Duodenal mucosa (tissue), 2 donors: Measurements from ENCODE around the gene HOXB2.

Experiments
- H3K27ac ChIP-seq: one replicate; pipeline ENCODE4 v1.7.0; 2013; ENCODE audit warnings: low read depth, low read length
- H3K27me3 ChIP-seq, 2 donors: one replicate each; pipeline ENCODE4 v1.7.0; 2013; ENCODE audit warnings: low read length in 2 of 2, control low read depth in 1 of 2; ENCODE audit not compliant: insufficient read depth in 2 of 2, control insufficient read depth in 1 of 2
- H3K36me3 ChIP-seq, 2 donors: one replicate each; pipeline ENCODE4 v1.7.0; 2013; ENCODE audit warnings: low read length in 2 of 2, control low read depth in 1 of 2; ENCODE audit not compliant: insufficient read depth in 2 of 2, control insufficient read depth in 1 of 2
- H3K4me1 ChIP-seq, 2 donors: one replicate each; pipeline ENCODE4 v1.7.0; 2013; ENCODE audit warnings: low read length in 2 of 2, control low read depth in 1 of 2; ENCODE audit not compliant: insufficient read depth in 2 of 2, control insufficient read depth in 1 of 2
- H3K4me3 ChIP-seq, 2 donors: one replicate each; pipeline ENCODE4 v1.7.0; 2013; ENCODE audit warnings: low read length in 2 of 2, low read depth in 1 of 2
- H3K9ac ChIP-seq, 2 donors: one replicate each; pipeline ENCODE4 v1.7.0; 2013; ENCODE audit warnings: low read length in 2 of 2, low read depth in 1 of 2
- H3K9me3 ChIP-seq, 2 donors: one replicate each; pipeline ENCODE4 v1.7.0; 2013; ENCODE audit warnings: low read length in 2 of 2, control low read depth in 1 of 2; ENCODE audit not compliant: control insufficient read depth in 1 of 2

Gene HOXB2

GRCh38 chr17:48571826-48572417, 27.0 kb upstream of the HOXB2 start:
- Histone ChIP-seq H3K4me3 (peak overlapping the region; percentile 4 to 53), H3K36me3 (no peaks in the 10 kb centered on the region), H3K27me3 (peaks cover 72 to 93% of the 10 kb centered on the region in 2 donors), H3K9me3 (no peaks in the 10 kb centered on the region), H3K9ac (peak overlapping the region; percentile 53 to 54), H3K27ac (peak overlapping the region; percentile 70), H3K4me1 (peaks cover 4 to 11% of the 10 kb centered on the region in 2 donors)

GRCh38 chr17:48571024-48571818, 26.3 kb upstream of the HOXB2 start:
- H3K9me3 ChIP-seq: no peaks in the 10 kb centered on the region
- H3K36me3 ChIP-seq: no peaks in the 10 kb centered on the region
- peak overlapping the region; percentile 53 to 54 for H3K9ac ChIP-seq
- peak overlapping the region; percentile 70 for H3K27ac ChIP-seq
- peaks cover 77 to 95% of the 10 kb centered on the region in 2 donors for H3K27me3 ChIP-seq
- H3K4me1 ChIP-seq: peaks cover 7 to 15% of the 10 kb centered on the region in 2 donors
- H3K4me3 ChIP-seq: peak overlapping the region; percentile 32 to 53

GRCh38 chr17:48570325-48571023, 25.6 kb upstream of the HOXB2 start:
- Histone ChIP-seq H3K9me3 (no peaks in the 10 kb centered on the region), H3K36me3 (no peaks in the 10 kb centered on the region), H3K27ac (peak overlapping the region; percentile 44), H3K4me3 (peak overlapping the region in 1 of 2 donors; percentile 53), H3K27me3 (peaks cover 76 to 96% of the 10 kb centered on the region in 2 donors), H3K4me1 (peaks cover 7 to 15% of the 10 kb centered on the region in 2 donors), H3K9ac (peak overlapping the region in 1 of 2 donors; percentile 16)

GRCh38 chr17:48569674-48570324, 24.9 kb upstream of the HOXB2 start:
- peak overlapping the region; percentile 44 for H3K27ac ChIP-seq
- peaks cover 7 to 15% of the 10 kb centered on the region in 2 donors for H3K4me1 ChIP-seq
- no peak overlapping the region for H3K4me3 ChIP-seq
- H3K27me3 ChIP-seq: peaks cover 80 to 97% of the 10 kb centered on the region in 2 donors
- no peak overlapping the region for H3K9ac ChIP-seq
- no peaks in the 10 kb centered on the region for H3K9me3 ChIP-seq
- no peaks in the 10 kb centered on the region for H3K36me3 ChIP-seq

- no peaks in the 10 kb centered on the region for H3K9me3 ChIP-seq
- H3K9ac ChIP-seq: no peak overlapping the region
- H3K27ac ChIP-seq: no peak overlapping the region
- peaks cover 79 to 96% of the 10 kb centered on the region in 2 donors for H3K27me3 ChIP-seq
- peak overlapping the region in 1 of 2 donors; percentile 12 for H3K4me3 ChIP-seq
- H3K36me3 ChIP-seq: no peaks in the 10 kb centered on the region
- peaks cover 7 to 15% of the 10 kb centered on the region in 2 donors for H3K4me1 ChIP-seq
These were observed 24.3 kb upstream of the HOXB2 start for GRCh38 chr17:48569240-48569582.

GRCh38 chr17:48568499-48569239, 23.8 kb upstream of the HOXB2 start:
- peak overlapping the region; percentile 17 for H3K27ac ChIP-seq
- H3K27me3 ChIP-seq: peaks cover 77 to 92% of the 10 kb centered on the region in 2 donors
- no peaks in the 10 kb centered on the region for H3K36me3 ChIP-seq
- H3K4me1 ChIP-seq: peaks cover 7 to 15% of the 10 kb centered on the region in 2 donors
- H3K9me3 ChIP-seq: no peaks in the 10 kb centered on the region
- peak overlapping the region; percentile 12 to 15 for H3K4me3 ChIP-seq
- H3K9ac ChIP-seq: no peak overlapping the region

- no peak overlapping the region for H3K9ac ChIP-seq
These were observed 22.9 kb upstream of the HOXB2 start for GRCh38 chr17:48567646-48568354.

GRCh38 chr17:48567209-48567608, 22.3 kb upstream of the HOXB2 start:
- Histone ChIP-seq H3K4me1 (peaks cover 15 to 17% of the 10 kb centered on the region in 2 donors), H3K4me3 (no peak overlapping the region), H3K36me3 (no peaks in the 10 kb centered on the region), H3K9ac (no peak overlapping the region), H3K27ac (no peak overlapping the region), H3K9me3 (no peaks in the 10 kb centered on the region), H3K27me3 (peaks cover 78 to 91% of the 10 kb centered on the region in 2 donors)

More at GRCh38 chr17:48567646-48568354, 22.9 kb upstream of the HOXB2 start:
- Histone ChIP-seq H3K27me3 (peaks cover 79 to 92% of the 10 kb centered on the region in 2 donors), H3K4me1 (peaks cover 11 to 15% of the 10 kb centered on the region in 2 donors), H3K4me3 (no peak overlapping the region), H3K27ac (no peak overlapping the region), H3K36me3 (no peaks in the 10 kb centered on the region), H3K9me3 (no peaks in the 10 kb centered on the region)

- no peak overlapping the region for H3K9ac ChIP-seq
- no peaks in the 10 kb centered on the region for H3K36me3 ChIP-seq
- no peak overlapping the region for H3K4me3 ChIP-seq
- peaks cover 76 to 91% of the 10 kb centered on the region in 2 donors for H3K27me3 ChIP-seq
- peaks cover 15 to 21% of the 10 kb centered on the region in 2 donors for H3K4me1 ChIP-seq
- H3K27ac ChIP-seq: no peak overlapping the region
- H3K9me3 ChIP-seq: no peaks in the 10 kb centered on the region
These were observed 21.8 kb upstream of the HOXB2 start for GRCh38 chr17:48566717-48567116.
